Neural progenitor cell (in vitro differentiated cells): ENCODE results near the gene KIAA1549. TPM values are rescaled to one million over a fixed set of nuclear protein-coding genes. Genes with fewer than 3 reads are reported as not detected.

Source experiments
- DNase-seq: peaks from one replicate; pipeline ENCODE4 v3.0.0-alpha.2; 2016; ENCODE audit warnings: low spot score
- H2AFZ ChIP-seq: fragments of 200-600 bp; sonication (generic); replicated peaks from 2 replicates; pipeline ENCODE4 v1.6.1; 2016; ENCODE audit warnings: antibody characterized with exemption
- H3F3A ChIP-seq: fragments of 200-600 bp; sonication (generic); 2 replicates; pipeline ENCODE4 v1.6.1; 2016; ENCODE audit warnings: antibody characterized with exemption, low read depth
- H3K27ac ChIP-seq: fragments of 200-600 bp; sonication (generic); 2 replicates; pipeline ENCODE4 v1.5.1; 2016; ENCODE audit warnings: mild to moderate bottlenecking
- H3K27me3 ChIP-seq: fragments of 200-600 bp; sonication (generic); 2 replicates; pipeline ENCODE4 v1.6.1; 2016; ENCODE audit warnings: mild to moderate bottlenecking, moderate library complexity
- H3K36me3 ChIP-seq: fragments of 200-600 bp; sonication (generic); 2 replicates; pipeline ENCODE4 v1.5.1; 2016
- H3K4me1 ChIP-seq: fragments of 200-600 bp; sonication (generic); 2 replicates; pipeline ENCODE4 v1.6.1; 2016; ENCODE audit warnings: mixed run types
- H3K4me2 ChIP-seq: fragments of 200-600 bp; sonication (generic); 2 replicates; pipeline ENCODE4 v1.6.1; 2016
- H3K4me3 ChIP-seq: fragments of 200-600 bp; sonication (generic); 2 replicates; pipeline ENCODE4 v1.5.1; 2016
- H3K79me2 ChIP-seq: fragments of 200-600 bp; sonication (generic); 2 replicates; pipeline ENCODE4 v1.6.1; 2016; ENCODE audit warnings: low read depth
- H3K9ac ChIP-seq: fragments of 200-600 bp; sonication (generic); 2 replicates; pipeline ENCODE4 v1.6.1; 2016
- H3K9me3 ChIP-seq: fragments of 200-600 bp; sonication (generic); 2 replicates; pipeline ENCODE4 v1.5.1; 2016; ENCODE audit warnings: low read depth
- H4K20me1 ChIP-seq: fragments of 200-600 bp; sonication (generic); 2 replicates; pipeline ENCODE4 v1.6.1; 2016; ENCODE audit warnings: low read depth
- H3K27ac Mint-ChIP-seq: 3 replicates; pipeline ENCODE4 v1.8.0; 2021; ENCODE audit warnings: mixed read lengths
- H3K27me3 Mint-ChIP-seq: 2 replicates; pipeline ENCODE4 v1.8.0; 2022; ENCODE audit warnings: low read depth, mild to moderate bottlenecking, inconsistent platforms, moderate library complexity, mixed read lengths; ENCODE audit not compliant: insufficient read depth
- H3K36me3 Mint-ChIP-seq: 3 replicates; pipeline ENCODE4 v1.8.0; 2021; ENCODE audit warnings: mixed read lengths
- H3K4me1 Mint-ChIP-seq: 3 replicates; pipeline ENCODE4 v1.8.0; 2021; ENCODE audit warnings: mixed read lengths
- H3K4me3 Mint-ChIP-seq: 3 replicates; pipeline ENCODE4 v1.8.0; 2021; ENCODE audit warnings: mild to moderate bottlenecking, moderate library complexity, mixed read lengths
- H3K9me3 Mint-ChIP-seq: 3 replicates; pipeline ENCODE4 v1.8.0; 2020; ENCODE audit warnings: mixed read lengths
- CTCF ChIP-seq: fragments of 200-600 bp; sonication (generic); IDR thresholded peaks from 2 replicates; pipeline ENCODE4 v1.5.1; 2017; ENCODE audit warnings: antibody characterized with exemption, mild to moderate bottlenecking
- EZH2 ChIP-seq: fragments of 200-600 bp; sonication (generic); IDR thresholded peaks from 2 replicates; pipeline ENCODE4 v1.6.1; 2017; ENCODE audit warnings: antibody characterized with exemption, mild to moderate bottlenecking, moderate library complexity
- EZH2phosphoT487 ChIP-seq: fragments of 200-600 bp; sonication (generic); IDR thresholded peaks from 2 replicates; pipeline ENCODE4 v1.6.1; 2017; ENCODE audit warnings: antibody characterized with exemption
- total RNA-seq: library from RNA; depleted of rRNA; stranded (reverse); fragments of >200 nt; gene quantifications from 2 replicates; pipeline ENCODE4 v1.2.3, GENCODE V29; 2015; ENCODE audit warnings: low replicate concordance

Gene KIAA1549
- total RNA-seq, 1 donor from 2014 or later = 4.8 TPM

GRCh38 chr7:138934367-138934766 is 46.8 kb downstream of the KIAA1549 start:
- Histone ChIP-seq H4K20me1 (peaks cover 16% of the 10 kb centered on the region), H3K9me3 (no peaks in the 10 kb centered on the region), H3K27me3 (no peaks in the 10 kb centered on the region), H3K9ac (no peak overlapping the region), H3K4me3 (no peak overlapping the region), H3K4me1 (peaks cover 14% of the 10 kb centered on the region), H3K27ac (no peak overlapping the region), H3K36me3 (no peaks in the 10 kb centered on the region), H3K79me2 (peaks cover 4% of the 10 kb centered on the region), H2AFZ (no peak overlapping the region), H3K4me2 (no peak overlapping the region), H3F3A (no peaks in the 10 kb centered on the region)
- Mint-ChIP-seq H3K27me3 (no peaks in the 10 kb centered on the region), H3K27ac (no peak overlapping the region), H3K4me1 (peaks cover 20% of the 10 kb centered on the region), H3K36me3 (peaks cover 48% of the 10 kb centered on the region), H3K4me3 (no peak overlapping the region), H3K9me3 (peaks cover 6% of the 10 kb centered on the region)
- no peak for DNase-seq
- TF ChIP-seq CTCF (no peak), EZH2phosphoT487 (no peak), EZH2 (no peak)

- no peaks in the 10 kb centered on the region for H3K27me3 ChIP-seq
- no peak overlapping the region for H2AFZ ChIP-seq
- no peaks in the 10 kb centered on the region for H3K9me3 ChIP-seq
- H3K36me3 ChIP-seq = no peaks in the 10 kb centered on the region
- Mint-ChIP-seq H3K4me1 (peaks cover 20% of the 10 kb centered on the region), H3K4me3 (no peak overlapping the region), H3K9me3 (peaks cover 6% of the 10 kb centered on the region), H3K27ac (no peak overlapping the region), H3K27me3 (no peaks in the 10 kb centered on the region), H3K36me3 (peaks cover 45% of the 10 kb centered on the region)
- no peak overlapping the region for H3K9ac ChIP-seq
- no peaks in the 10 kb centered on the region for H3F3A ChIP-seq
- H4K20me1 ChIP-seq = peaks cover 16% of the 10 kb centered on the region
- H3K27ac ChIP-seq = no peak overlapping the region
- DNase-seq = no peak
- TF ChIP-seq CTCF = no peak
- TF ChIP-seq EZH2 = no peak
- no peak for TF ChIP-seq EZH2phosphoT487
- no peak overlapping the region for H3K4me3 ChIP-seq
- H3K4me2 ChIP-seq = no peak overlapping the region
- no peaks in the 10 kb centered on the region for H3K79me2 ChIP-seq
- H3K4me1 ChIP-seq = peaks cover 14% of the 10 kb centered on the region
Measured at GRCh38 chr7:138932870-138933269, 48.3 kb downstream of the KIAA1549 start.

GRCh38 chr7:138932427-138932826 is 48.8 kb downstream of the KIAA1549 start:
- no peaks in the 10 kb centered on the region for H3K79me2 ChIP-seq
- no peaks in the 10 kb centered on the region for H3K36me3 ChIP-seq
- no peak overlapping the region for H3K9ac ChIP-seq
- no peak overlapping the region for H3K27ac ChIP-seq
- Mint-ChIP-seq H3K27me3 (no peaks in the 10 kb centered on the region), H3K27ac (no peak overlapping the region), H3K4me3 (no peak overlapping the region), H3K4me1 (peaks cover 20% of the 10 kb centered on the region), H3K36me3 (peaks cover 41% of the 10 kb centered on the region), H3K9me3 (peaks cover 6% of the 10 kb centered on the region)
- DNase-seq = no peak
- no peak for TF ChIP-seq CTCF
- no peak for TF ChIP-seq EZH2phosphoT487
- TF ChIP-seq EZH2 = no peak
- no peak overlapping the region for H3K4me2 ChIP-seq
- H3K4me1 ChIP-seq = peaks cover 14% of the 10 kb centered on the region
- no peaks in the 10 kb centered on the region for H3K27me3 ChIP-seq
- H4K20me1 ChIP-seq = peaks cover 16% of the 10 kb centered on the region
- no peaks in the 10 kb centered on the region for H3K9me3 ChIP-seq
- no peak overlapping the region for H3K4me3 ChIP-seq
- H3F3A ChIP-seq = no peaks in the 10 kb centered on the region
- no peak overlapping the region for H2AFZ ChIP-seq
